Spleen (tissue), 11 donors: ENCODE data around the gene OIT3. TPM values are rescaled to one million over a fixed set of nuclear protein-coding genes. Genes with fewer than 3 reads are reported as not detected.
"Not testable (repeated sequence)": the region's sequence is repeated elsewhere in the genome, so short reads cannot be mapped to it uniquely, and the experiment has no call there.

Experiments used
- DNase-seq: peaks from one replicate; pipeline ENCODE4 v3.0.0-alpha.2; 2020
- H3K27ac ChIP-seq, 8 donors: fragments of 200-600 bp; sonication (generic) in 7 of 8; 1 replicate in 4 of 8; 2 replicates in 4 of 8; pipeline versions ENCODE4 v1.5.0 to v1.8.0; 2016 to 2021; ENCODE audit warnings: inconsistent platforms in 4 of 8, mild to moderate bottlenecking in 4 of 8, moderate library complexity in 1 of 8
- H3K27me3 ChIP-seq, 7 donors: fragments of 200-600 bp; sonication (generic) in 6 of 7; replicated peaks in 1 of 7; 1 replicate in 4 of 7; 2 replicates in 3 of 7; pipeline versions ENCODE4 v1.5.0 to v1.8.0; 2016 to 2021; ENCODE audit warnings: inconsistent platforms in 3 of 7, mild to moderate bottlenecking in 1 of 7
- H3K36me3 ChIP-seq, 6 donors: fragments of 200-600 bp; sonication (generic) in 5 of 6; 1 replicate in 4 of 6; 2 replicates in 2 of 6; pipeline versions ENCODE4 v1.5.0 to v1.8.0; 2016 to 2021; ENCODE audit warnings: inconsistent platforms in 2 of 6
- H3K4me1 ChIP-seq, 6 donors: fragments of 200-600 bp; sonication (generic) in 5 of 6; 1 replicate in 3 of 6; 2 replicates in 3 of 6; pipeline versions ENCODE4 v1.5.0 to v1.8.0; 2016 to 2021; ENCODE audit warnings: inconsistent platforms in 3 of 6
- H3K4me3 ChIP-seq, 8 donors: fragments of 200-600 bp; sonication (generic) in 7 of 8; 1 replicate in 4 of 8; 2 replicates in 4 of 8; pipeline versions ENCODE4 v1.5.0 to v1.8.0; 2016 to 2021; ENCODE audit warnings: inconsistent platforms in 4 of 8, mild to moderate bottlenecking in 4 of 8, moderate library complexity in 2 of 8
- H3K9me3 ChIP-seq, 8 donors: fragments of 200-600 bp; sonication (generic) in 7 of 8; 1 replicate in 4 of 8; 2 replicates in 4 of 8; pipeline versions ENCODE4 v1.5.0 to v1.8.0; 2016 to 2021; ENCODE audit warnings: inconsistent platforms in 4 of 8
- POLR2A ChIP-seq, 3 donors: fragments of 450-650 bp; IDR thresholded peaks; one replicate each; pipeline ENCODE4 v1.5.1; 2017; ENCODE audit warnings: antibody characterized with exemption in 3 of 3, mild to moderate bottlenecking in 1 of 3
- POLR2AphosphoS5 ChIP-seq, 3 donors: sonication (generic); formaldehyde crosslinking; IDR thresholded peaks; one replicate each; pipeline ENCODE4 v1.5.1; 2017; ENCODE audit warnings: antibody characterized with exemption in 3 of 3
- WGBS, 5 donors: extraction: QIAGEN DNeasy Blood & Tissue Kit in 3 of 5; methylation state at CpG; one replicate each; pipeline versions ENCODE4 v1.1.5 to v1.1.7; 2013 to 2018; 5-methylcytosine and 5-hydroxymethylcytosine counted together
- intact Hi-C: fragments of 100-400 bp; cut with DNase I; formaldehyde crosslinking; loops from one replicate; pipeline ENCODE4 v1.15.0; 2023; ENCODE audit warnings: low total_unique reads
- polyA plus RNA-seq, 3 donors: library from polyadenylated mRNA; stranded (reverse); fragments of 200-250 nt; gene quantifications; one replicate each; pipeline ENCODE4 v1.2.1, GENCODE V29; 2013
- total RNA-seq, 7 donors: library from RNA; depleted of rRNA in 3 of 7; stranded (reverse); fragments of >200 nt in 3 of 7; fragmentation: NEBNext Ultra II Directional in 4 of 7; extraction: Animal tissue kit (Norgen Biotek cat#: 25700) in 4 of 7; gene quantifications; one replicate each; pipeline versions ENCODE4 v1.1.0 to v1.2.1, GENCODE V29; 2016 to 2021
- TF ChIP-seq, protein P1 (sequence below), 11 experiments: fragments of 200-600 bp in 7 of 11; fragments of 450-650 bp in 4 of 11; sonication (generic) in 4 of 11; IDR thresholded peaks in 8 of 11; conservative IDR thresholded peaks in 3 of 11; 1 replicate in 7 of 11; 2 replicates in 4 of 11; pipeline versions ENCODE4 v1.4.0 to v1.8.0; 2016 to 2021; ENCODE audit warnings: antibody characterized with exemption in 11 of 11, inconsistent platforms in 4 of 11, mild to moderate bottlenecking in 1 of 11
- donor health status: healthy with polysubstance abuse.
- donor health status: DM: no; HTN: no; CAD: no; lungs with moderate emphysema.
- donor health status: DM: no; HTN: no; CAD: no.
- donor health status: Bipolar disorder and iron deficiency.
- donor health status: healthy.
- donor health status: DM: no; HTN: no; CAD: no.
- donor health status: DM: yes; HTN: yes; CAD: no.

The OIT3 gene
- total and polyA plus RNA-seq, 10 donors, result 0.33 to 90.9 (median 18.4) TPM

DNA sequence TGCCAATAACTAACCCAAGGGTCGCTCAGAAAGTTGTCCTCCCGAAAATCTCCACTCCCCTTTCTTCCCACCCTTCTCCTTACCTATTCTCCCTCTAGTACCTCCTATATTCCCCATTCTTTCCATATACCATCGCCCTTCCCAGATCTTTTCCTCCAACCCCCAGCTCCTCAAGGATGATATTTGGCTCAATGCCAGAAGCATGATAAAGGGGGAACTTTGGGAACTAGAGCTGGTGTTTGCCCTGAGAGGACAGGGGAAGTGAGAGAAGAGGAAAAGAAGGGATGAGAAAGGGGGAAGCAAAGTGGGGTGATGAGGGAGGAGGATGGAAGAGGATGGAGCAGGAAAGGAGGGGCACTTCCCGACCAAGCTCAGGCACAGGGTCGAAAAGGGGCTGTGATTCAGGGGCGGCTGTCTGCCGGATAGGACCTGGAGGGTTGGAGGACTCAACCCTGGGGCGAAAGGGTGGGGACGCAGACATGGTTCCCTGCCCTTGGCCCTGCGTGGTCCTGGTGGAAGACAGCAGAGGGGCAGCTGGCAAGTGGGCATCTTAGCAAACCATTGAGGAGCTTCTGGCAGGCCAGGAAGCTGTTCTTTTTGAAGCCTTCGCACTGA, 1.8 kb downstream of the OIT3 start:
- WGBS, 5 donors, result 63 to 81% (median 74%) methylated on average over 11 of the region's 11 CpGs

DNA sequence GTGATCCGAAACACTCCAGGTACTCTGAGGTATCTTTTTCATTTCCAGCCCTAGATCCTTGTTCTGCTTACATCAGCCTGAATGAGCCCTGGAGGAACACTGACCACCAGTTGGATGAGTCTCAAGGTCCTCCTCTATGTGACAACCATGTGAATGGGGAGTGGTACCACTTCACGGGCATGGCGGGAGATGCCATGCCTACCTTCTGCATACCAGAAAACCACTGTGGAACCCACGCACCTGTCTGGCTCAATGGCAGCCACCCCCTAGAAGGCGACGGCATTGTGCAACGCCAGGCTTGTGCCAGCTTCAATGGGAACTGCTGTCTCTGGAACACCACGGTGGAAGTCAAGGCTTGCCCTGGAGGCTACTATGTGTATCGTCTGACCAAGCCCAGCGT, 5.1 kb downstream of the OIT3 start:
- no peak for DNase-seq
- no peak overlapping the region for H3K4me3 ChIP-seq
- no peak overlapping the region for H3K27ac ChIP-seq
- intact Hi-C loops, result no loop called here
- no peaks in the 10 kb centered on the region for H3K9me3 ChIP-seq
- no peaks in the 10 kb centered on the region for H3K36me3 ChIP-seq
- H3K27me3 ChIP-seq, result peaks cover 0 to 7% (median 0%) of the 10 kb centered on the region in 7 donors
- WGBS, 5 donors, result 94 to 97% (median 96%) methylated on average over 10 of the region's 10 CpGs
- no peaks in the 10 kb centered on the region for H3K4me1 ChIP-seq
- TF ChIP-seq, protein P1, sequence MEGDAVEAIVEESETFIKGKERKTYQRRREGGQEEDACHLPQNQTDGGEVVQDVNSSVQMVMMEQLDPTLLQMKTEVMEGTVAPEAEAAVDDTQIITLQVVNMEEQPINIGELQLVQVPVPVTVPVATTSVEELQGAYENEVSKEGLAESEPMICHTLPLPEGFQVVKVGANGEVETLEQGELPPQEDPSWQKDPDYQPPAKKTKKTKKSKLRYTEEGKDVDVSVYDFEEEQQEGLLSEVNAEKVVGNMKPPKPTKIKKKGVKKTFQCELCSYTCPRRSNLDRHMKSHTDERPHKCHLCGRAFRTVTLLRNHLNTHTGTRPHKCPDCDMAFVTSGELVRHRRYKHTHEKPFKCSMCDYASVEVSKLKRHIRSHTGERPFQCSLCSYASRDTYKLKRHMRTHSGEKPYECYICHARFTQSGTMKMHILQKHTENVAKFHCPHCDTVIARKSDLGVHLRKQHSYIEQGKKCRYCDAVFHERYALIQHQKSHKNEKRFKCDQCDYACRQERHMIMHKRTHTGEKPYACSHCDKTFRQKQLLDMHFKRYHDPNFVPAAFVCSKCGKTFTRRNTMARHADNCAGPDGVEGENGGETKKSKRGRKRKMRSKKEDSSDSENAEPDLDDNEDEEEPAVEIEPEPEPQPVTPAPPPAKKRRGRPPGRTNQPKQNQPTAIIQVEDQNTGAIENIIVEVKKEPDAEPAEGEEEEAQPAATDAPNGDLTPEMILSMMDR (IDR thresholded peaks at IDR 0.05 in 8 of 11, conservative IDR thresholded peaks at IDR 0.05 in 3 of 11), result no peak
- no peak for TF ChIP-seq POLR2AphosphoS5 (IDR thresholded peaks at IDR 0.05)
- no peak for TF ChIP-seq POLR2A (IDR thresholded peaks at IDR 0.05)

More for the DNA sequence above, 1.8 kb downstream of the OIT3 start:
- H3K27me3 ChIP-seq, result peaks cover 0 to 7% (median 0%) of the 10 kb centered on the region in 7 donors
- no peaks in the 10 kb centered on the region for H3K4me1 ChIP-seq
- peak overlapping the region in 2 of 8 donors; percentile 40 to 56 for H3K27ac ChIP-seq
- TF ChIP-seq POLR2A (IDR thresholded peaks at IDR 0.05), result no peak
- TF ChIP-seq, protein P1 (IDR thresholded peaks at IDR 0.05 in 8 of 11, conservative IDR thresholded peaks at IDR 0.05 in 3 of 11), result no peak
- TF ChIP-seq POLR2AphosphoS5 (IDR thresholded peaks at IDR 0.05), result peak in 1 of 3 donors; percentile 12
- H3K4me3 ChIP-seq, result peak overlapping the region in 4 of 8 donors; percentile 10 to 62 (median 28)
- DNase-seq, result no peak
- H3K9me3 ChIP-seq, result no peaks in the 10 kb centered on the region
- intact Hi-C loops, result no loop called here
- no peaks in the 10 kb centered on the region for H3K36me3 ChIP-seq

DNA sequence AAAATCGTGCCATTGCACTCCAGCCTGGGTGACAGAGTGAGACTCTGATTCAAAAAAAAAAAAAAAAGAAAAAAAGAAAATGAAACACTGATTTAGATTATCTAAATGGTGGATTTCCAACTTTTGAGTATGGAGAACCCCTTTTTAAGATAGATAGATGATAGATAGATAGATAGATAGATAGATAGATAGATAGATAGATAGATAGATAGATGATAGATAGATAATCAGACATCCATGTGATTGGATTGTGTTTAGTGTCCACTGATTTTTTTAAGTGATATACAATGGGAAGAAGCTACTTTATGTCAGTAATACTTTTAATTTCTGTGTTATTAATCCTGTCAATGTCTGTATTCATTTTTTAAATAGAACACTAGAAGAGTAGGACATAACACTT, 6.0 kb downstream of the OIT3 start:
- intact Hi-C loops, result no loop called here
- Histone ChIP-seq H3K4me3 (no peak overlapping the region), H3K27ac (no peak overlapping the region), H3K36me3 (no peaks in the 10 kb centered on the region), H3K4me1 (no peaks in the 10 kb centered on the region), H3K9me3 (no peaks in the 10 kb centered on the region), H3K27me3 (peaks cover 0 to 7% (median 0%) of the 10 kb centered on the region in 7 donors)
- no peak for DNase-seq
- WGBS, 5 donors, result 82 to 100% (median 95%) methylated on average over 1 of the region's 1 CpG
- TF ChIP-seq POLR2AphosphoS5 (IDR thresholded peaks at IDR 0.05) (no peak), POLR2A (IDR thresholded peaks at IDR 0.05) (no peak)
- TF ChIP-seq, protein P1 (IDR thresholded peaks at IDR 0.05 in 8 of 11, conservative IDR thresholded peaks at IDR 0.05 in 3 of 11), result no peak

DNA sequence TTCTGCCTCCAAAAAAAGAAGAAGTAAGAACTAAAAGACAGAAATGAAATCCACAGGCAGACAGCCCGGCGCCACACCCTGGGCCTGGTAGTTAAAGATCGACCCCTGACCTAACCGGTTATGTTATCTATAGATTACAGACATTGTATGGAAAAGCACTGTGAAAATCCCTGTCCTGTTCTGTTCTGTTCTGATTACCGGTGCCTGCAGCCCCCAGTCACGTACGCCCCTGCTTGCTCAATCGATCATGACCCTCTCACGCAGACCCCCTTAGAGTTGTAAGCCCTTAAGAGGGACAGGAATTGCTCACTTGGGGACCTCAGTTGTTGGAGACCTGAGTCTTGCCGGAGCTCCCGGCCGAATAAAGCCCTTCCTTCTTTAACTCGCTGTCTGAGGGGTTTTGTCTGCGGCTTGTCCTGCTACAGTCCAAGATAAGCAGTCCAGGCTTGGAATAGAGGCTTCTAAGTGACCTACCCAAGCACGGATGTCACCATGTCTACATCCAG, 10.5 kb downstream of the OIT3 start:
- H3K4me3 ChIP-seq, H3K27ac ChIP-seq, H3K36me3 ChIP-seq, DNase-seq, H3K4me1 ChIP-seq, H3K9me3 ChIP-seq, intact Hi-C loops, H3K27me3 ChIP-seq: not testable (repeated sequence)
- WGBS, 5 donors, result 87 to 95% (median 89%) methylated on average over 15 of the region's 15 CpGs
